Heart right ventricle (tissue), 16 donors: ENCODE data around the gene TLN1. TPM values are rescaled to one million over a fixed set of nuclear protein-coding genes. Genes with fewer than 3 reads are reported as not detected.

Source experiments
- ATAC-seq, 8 donors: fragments of 200-7000 bp; cut with Tn5 transposase; one replicate each; pipeline ENCODE4 v1.9.1; 2020; ENCODE audit warnings: mild to moderate bottlenecking in 8 of 8, moderate library complexity in 8 of 8, moderate number of reproducible peaks in 1 of 8
- DNase-seq, 2 donors: peaks; one replicate each; pipeline ENCODE4 v3.0.0-alpha.2; 2020
- H3K27ac ChIP-seq, 10 donors: fragments of 200-600 bp; sonication (generic) in 2 of 10; one replicate each; pipeline versions ENCODE4 v1.5.0 to v1.8.0; 2020 to 2022; ENCODE audit warnings: mild to moderate bottlenecking in 3 of 10
- H3K27me3 ChIP-seq, 7 donors: fragments of 200-600 bp; one replicate each; pipeline ENCODE4 v1.8.0; 2021 to 2022; ENCODE audit warnings: mild to moderate bottlenecking in 2 of 7
- H3K36me3 ChIP-seq, 9 donors: fragments of 200-600 bp; sonication (generic) in 1 of 9; one replicate each; pipeline versions ENCODE4 v1.5.0 to v1.8.0; 2020 to 2022; ENCODE audit warnings: mild to moderate bottlenecking in 2 of 9
- H3K4me1 ChIP-seq, 9 donors: fragments of 200-600 bp; sonication (generic) in 1 of 9; one replicate each; pipeline versions ENCODE4 v1.5.0 to v1.8.0; 2020 to 2022; ENCODE audit warnings: mild to moderate bottlenecking in 4 of 9
- H3K4me3 ChIP-seq, 10 donors: fragments of 200-600 bp; sonication (generic) in 2 of 10; one replicate each; pipeline versions ENCODE4 v1.5.0 to v1.8.0; 2020 to 2022; ENCODE audit warnings: mild to moderate bottlenecking in 7 of 10, moderate library complexity in 2 of 10
- H3K9me3 ChIP-seq, 11 donors: fragments of 200-600 bp in 10 of 11; sonication (generic) in 2 of 11; one replicate each; pipeline versions ENCODE4 v1.5.0 to v1.8.0; 2013 to 2022; ENCODE audit warnings: mild to moderate bottlenecking in 2 of 11, control low read depth in 1 of 11, moderate library complexity in 1 of 11
- WGBS, 2 donors: extraction: QIAGEN DNeasy Blood & Tissue Kit; methylation state at CpG; one replicate each; pipeline ENCODE4 v1.1.7; 2013; ENCODE audit warnings: inconsistent platforms in 1 of 2; 5-methylcytosine and 5-hydroxymethylcytosine counted together
- intact Hi-C, 10 donors: fragments of 100-400 bp; cut with DNase I; formaldehyde crosslinking; loops; one replicate each; pipeline versions ENCODE4 v1.11.1 to v1.14.2; 2022
- long read RNA-seq, 3 donors: library from polyadenylated mRNA; unstranded; transcript quantifications; one replicate each; pipeline ENCODE4 v2.0.0, GENCODE V29; 2020 to 2021
- polyA plus RNA-seq, 2 donors: library from polyadenylated mRNA; stranded (reverse); fragments of 200-250 nt; gene quantifications; one replicate each; pipeline ENCODE4 v1.2.3, GENCODE V29; 2013
- total RNA-seq, 10 donors: library from RNA; stranded (reverse); fragmentation: NEBNext Ultra II Directional in 3 of 10; extraction: Animal tissue kit (Norgen Biotek cat#: 25700) in 3 of 10; gene quantifications; one replicate each; pipeline versions ENCODE4 v1.2.1 to v1.2.4, GENCODE V29; 2021 to 2023
- TF ChIP-seq, protein P1 (sequence below), 9 donors: fragments of 200-600 bp; sonication (generic) in 2 of 9; IDR thresholded peaks; one replicate each; pipeline versions ENCODE4 v1.5.0 to v1.8.0; 2021 to 2022; ENCODE audit warnings: antibody characterized with exemption in 9 of 9, mild to moderate bottlenecking in 5 of 9, moderate library complexity in 1 of 9
- donor health status: Arrhythmogenic right ventricular cardiomyopathy.
- donor health status: ischemic (EF 13 %, LVEDD 7.1; RV severe dilation, severe dysfunction).
- donor health status: healthy with polysubstance abuse.
- donor health status: DM: no; HTN: yes; CAD: no.
- donor health status: DM: no; HTN: no; CAD: no.
- donor health status: ischemic (EF 25% LVEDD 6.9; RV normal size, moderate dysfunction).
- donor health status: ischemic (EF 25% LVEDD 5.7; RV mildly dilated, moderate dysfunction).
- donor health status: healthy.
- donor health status: DM: yes; HTN: yes; CAD: no.
- donor health status: Ischemic cardiomyopathy.
- donor health status: ischemic (EF 35%, LVEDD 5.7; RV mildly dilated, moderate dysfunction).
- donor health status: nonischemic (EF 11% LVEDD 7.7; RV severe dilation, severe dysfunction).
- donor health status: DM: yes; HTN: yes; CAD: no.
- donor health status: PGD.
- donor health status: ischemic (EF 29% LVEDD 5.4; RV normal size, mild dysfunction).
- donor health status: nonischemic (EF 23%, LVEDD 6.1; RV moderate dilation, normal function).

Gene TLN1, protein sequence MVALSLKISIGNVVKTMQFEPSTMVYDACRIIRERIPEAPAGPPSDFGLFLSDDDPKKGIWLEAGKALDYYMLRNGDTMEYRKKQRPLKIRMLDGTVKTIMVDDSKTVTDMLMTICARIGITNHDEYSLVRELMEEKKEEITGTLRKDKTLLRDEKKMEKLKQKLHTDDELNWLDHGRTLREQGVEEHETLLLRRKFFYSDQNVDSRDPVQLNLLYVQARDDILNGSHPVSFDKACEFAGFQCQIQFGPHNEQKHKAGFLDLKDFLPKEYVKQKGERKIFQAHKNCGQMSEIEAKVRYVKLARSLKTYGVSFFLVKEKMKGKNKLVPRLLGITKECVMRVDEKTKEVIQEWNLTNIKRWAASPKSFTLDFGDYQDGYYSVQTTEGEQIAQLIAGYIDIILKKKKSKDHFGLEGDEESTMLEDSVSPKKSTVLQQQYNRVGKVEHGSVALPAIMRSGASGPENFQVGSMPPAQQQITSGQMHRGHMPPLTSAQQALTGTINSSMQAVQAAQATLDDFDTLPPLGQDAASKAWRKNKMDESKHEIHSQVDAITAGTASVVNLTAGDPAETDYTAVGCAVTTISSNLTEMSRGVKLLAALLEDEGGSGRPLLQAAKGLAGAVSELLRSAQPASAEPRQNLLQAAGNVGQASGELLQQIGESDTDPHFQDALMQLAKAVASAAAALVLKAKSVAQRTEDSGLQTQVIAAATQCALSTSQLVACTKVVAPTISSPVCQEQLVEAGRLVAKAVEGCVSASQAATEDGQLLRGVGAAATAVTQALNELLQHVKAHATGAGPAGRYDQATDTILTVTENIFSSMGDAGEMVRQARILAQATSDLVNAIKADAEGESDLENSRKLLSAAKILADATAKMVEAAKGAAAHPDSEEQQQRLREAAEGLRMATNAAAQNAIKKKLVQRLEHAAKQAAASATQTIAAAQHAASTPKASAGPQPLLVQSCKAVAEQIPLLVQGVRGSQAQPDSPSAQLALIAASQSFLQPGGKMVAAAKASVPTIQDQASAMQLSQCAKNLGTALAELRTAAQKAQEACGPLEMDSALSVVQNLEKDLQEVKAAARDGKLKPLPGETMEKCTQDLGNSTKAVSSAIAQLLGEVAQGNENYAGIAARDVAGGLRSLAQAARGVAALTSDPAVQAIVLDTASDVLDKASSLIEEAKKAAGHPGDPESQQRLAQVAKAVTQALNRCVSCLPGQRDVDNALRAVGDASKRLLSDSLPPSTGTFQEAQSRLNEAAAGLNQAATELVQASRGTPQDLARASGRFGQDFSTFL (N-terminal part only)
- total RNA-seq (100 to 1,000 TPM; 206 to 323 (median 238) TPM), polyA plus RNA-seq (100 to 1,000 TPM in 1 of 2 donors, 10 to 100 TPM in 1; 99.6 to 247 TPM)
- long read RNA-seq, donor 1, partial matches to known transcripts, result 123 of 141 reads
- long read RNA-seq, donor 1, other reads (novel, unspliced or antisense), result 18 of 141 reads
- long read RNA-seq, donor 2, partial matches to known transcripts, result 191 of 212 reads
- long read RNA-seq, donor 2, other reads (novel, unspliced or antisense), result 21 of 212 reads
- long read RNA-seq, donor 3, partial matches to known transcripts, result 125 of 136 reads
- long read RNA-seq, donor 3, other reads (novel, unspliced or antisense), result 11 of 136 reads

DNA sequence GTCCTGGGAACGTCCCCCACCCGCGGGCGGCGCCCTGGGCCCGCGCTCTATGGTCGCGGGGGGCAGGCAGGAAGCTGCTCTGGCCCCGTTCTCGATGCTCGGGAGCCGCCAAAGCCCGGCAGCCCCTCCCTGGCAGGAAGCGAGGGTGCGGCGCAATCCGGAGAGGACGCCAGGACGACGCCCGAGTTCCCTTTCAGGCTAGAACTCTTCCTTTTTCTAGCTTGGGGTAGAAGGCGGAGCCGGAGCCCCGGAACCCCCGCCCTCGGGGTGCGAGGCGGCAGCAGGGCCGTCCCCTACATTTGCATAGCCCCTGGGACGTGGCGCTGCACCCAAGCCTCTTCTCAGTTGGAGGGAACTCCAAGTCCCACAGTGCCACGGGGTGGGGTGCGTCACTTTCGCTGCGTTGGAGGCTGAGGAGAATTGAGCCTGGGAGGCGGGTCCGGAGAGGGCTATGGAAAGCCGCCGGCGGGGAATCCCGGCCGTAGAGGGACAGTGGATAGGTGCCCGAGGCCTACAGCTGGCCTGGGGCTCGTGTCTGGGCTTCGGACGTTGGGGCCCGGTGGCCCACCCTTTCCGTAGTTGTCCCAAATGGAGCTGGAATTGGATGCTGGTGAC lies at the start of gene TLN1, which contains the start of gene CREB3:
TSS of gene TLN1 (minus strand) at position 11 of the 615 bp plus-strand sequence. CDS start 6,501 bp downstream, outside the sequence.
TSS of gene CREB3 (plus strand) at position 482 of the 615 bp plus-strand sequence. CDS start at position 589, 107 bp downstream.
- Histone ChIP-seq H3K27me3 (no peaks in the 10 kb centered on the region), H3K4me1 (peaks cover 43 to 76% (median 56%) of the 10 kb centered on the region in 9 donors), H3K36me3 (peaks cover 0 to 42% (median 22%) of the 10 kb centered on the region in 9 donors), H3K9me3 (no peaks in the 10 kb centered on the region), H3K4me3 (peak within 1 kb of the TSS; percentile 65 to 98 (median 80)), H3K27ac (peak within 1 kb of the TSS; percentile 93 to 99 (median 98))
- intact Hi-C loops, result loop anchor here in 7 of 10 donors (1.0 to 10.0 kb wide), 7 partner anchors 17 to 130 kb away; partner anchors contain the start of genes GBA2 (in 4 of the 7), RGP1 (in 4 of the 7), CCDC107 (in 1 of the 7) and FAM221B (in 1 of the 7)
- peak; percentile 87 to 94 (median 92) for ATAC-seq
- WGBS, 2 donors, result 0% methylated on average over 49 of the region's 49 CpGs
- DNase-seq, result peak; percentile 97 to 98
- TF ChIP-seq, protein P1, sequence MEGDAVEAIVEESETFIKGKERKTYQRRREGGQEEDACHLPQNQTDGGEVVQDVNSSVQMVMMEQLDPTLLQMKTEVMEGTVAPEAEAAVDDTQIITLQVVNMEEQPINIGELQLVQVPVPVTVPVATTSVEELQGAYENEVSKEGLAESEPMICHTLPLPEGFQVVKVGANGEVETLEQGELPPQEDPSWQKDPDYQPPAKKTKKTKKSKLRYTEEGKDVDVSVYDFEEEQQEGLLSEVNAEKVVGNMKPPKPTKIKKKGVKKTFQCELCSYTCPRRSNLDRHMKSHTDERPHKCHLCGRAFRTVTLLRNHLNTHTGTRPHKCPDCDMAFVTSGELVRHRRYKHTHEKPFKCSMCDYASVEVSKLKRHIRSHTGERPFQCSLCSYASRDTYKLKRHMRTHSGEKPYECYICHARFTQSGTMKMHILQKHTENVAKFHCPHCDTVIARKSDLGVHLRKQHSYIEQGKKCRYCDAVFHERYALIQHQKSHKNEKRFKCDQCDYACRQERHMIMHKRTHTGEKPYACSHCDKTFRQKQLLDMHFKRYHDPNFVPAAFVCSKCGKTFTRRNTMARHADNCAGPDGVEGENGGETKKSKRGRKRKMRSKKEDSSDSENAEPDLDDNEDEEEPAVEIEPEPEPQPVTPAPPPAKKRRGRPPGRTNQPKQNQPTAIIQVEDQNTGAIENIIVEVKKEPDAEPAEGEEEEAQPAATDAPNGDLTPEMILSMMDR (IDR thresholded peaks at IDR 0.05), result peak in 3 of 9 donors; percentile 6 to 26 (median 13)

DNA sequence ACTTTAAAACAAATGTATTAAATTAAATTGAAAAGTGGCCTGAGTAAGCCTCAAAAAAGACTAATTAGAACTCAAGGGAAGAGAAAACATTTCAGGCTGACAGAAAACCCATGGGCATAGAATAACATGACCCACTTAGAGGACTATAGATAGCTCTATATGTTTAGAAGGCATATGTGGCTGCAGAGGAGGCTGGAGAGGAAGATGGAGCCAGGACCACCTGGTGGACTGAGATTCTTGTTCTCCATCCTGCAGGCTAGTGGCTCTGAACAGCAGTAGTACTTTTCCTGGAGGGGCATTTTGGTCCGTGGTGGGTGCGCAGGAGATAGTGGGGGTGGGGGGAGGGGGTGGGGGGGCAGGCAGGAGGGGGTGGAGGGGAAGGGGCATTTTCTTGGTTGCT lies 49.1 kb upstream of the TLN1 start:
- Histone ChIP-seq H3K36me3 (no peaks in the 10 kb centered on the region), H3K27ac (no peak overlapping the region), H3K9me3 (no peaks in the 10 kb centered on the region), H3K4me1 (peaks cover 0 to 1% (median 0%) of the 10 kb centered on the region in 9 donors), H3K27me3 (no peaks in the 10 kb centered on the region), H3K4me3 (no peak overlapping the region)
- ATAC-seq (no peak), DNase-seq (no peak)
- WGBS, 2 donors, result 57 to 78% methylated on average over 2 of the region's 2 CpGs
- TF ChIP-seq, protein P1 (IDR thresholded peaks at IDR 0.05), result no peak
- intact Hi-C loops, result loop anchor here in 1 of 10 donors (10.0 kb wide), 1 partner anchor 244 kb away; no protein-coding TSS in a partner anchor

DNA sequence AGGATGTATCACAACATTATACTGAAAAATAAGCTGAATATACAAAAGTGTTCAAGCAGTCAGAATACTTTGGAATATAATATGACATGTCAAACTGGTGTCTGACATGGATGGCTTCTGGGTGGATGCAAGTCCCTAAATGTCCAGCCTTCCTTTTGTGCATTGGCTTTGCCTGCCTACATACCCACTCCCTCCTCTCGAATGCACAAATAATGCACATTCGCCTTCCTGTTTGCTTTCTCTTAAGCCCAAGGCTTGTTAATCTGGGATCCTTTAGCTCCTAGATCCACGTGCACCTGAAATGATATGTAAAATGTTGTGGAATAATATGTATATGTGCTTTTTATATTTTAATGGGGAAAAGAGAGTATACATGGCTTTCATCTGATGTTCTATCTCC lies 46.5 kb upstream of the TLN1 start:
- TF ChIP-seq, protein P1 (IDR thresholded peaks at IDR 0.05), result no peak
- intact Hi-C loops, result no loop called here

More for the DNA sequence above, 46.5 kb upstream of the TLN1 start:
- no peaks in the 10 kb centered on the region for H3K27me3 ChIP-seq
- H3K4me1 ChIP-seq, result peaks cover 0 to 14% (median 7%) of the 10 kb centered on the region in 9 donors
- ATAC-seq (no peak), DNase-seq (no peak)
- WGBS, 2 donors, result 88 to 90% methylated on average over 3 of the region's 3 CpGs
- H3K36me3 ChIP-seq, result no peaks in the 10 kb centered on the region
- H3K4me3 ChIP-seq, result no peak overlapping the region
- no peak overlapping the region for H3K27ac ChIP-seq
- no peaks in the 10 kb centered on the region for H3K9me3 ChIP-seq
